ENCODE results near the gene USP47. TPM values are rescaled to one million over a fixed set of nuclear protein-coding genes. Genes with fewer than 3 reads are reported as not detected.

Gene USP47
- total RNA-seq, 1 donor from 2014 or later: 48.1 TPM

GRCh38 chr11:11965656-11966353 is 124.0 kb downstream of the USP47 start:
- no peak overlapping the region for H3K4me3 ChIP-seq
- TF ChIP-seq, protein P1, sequence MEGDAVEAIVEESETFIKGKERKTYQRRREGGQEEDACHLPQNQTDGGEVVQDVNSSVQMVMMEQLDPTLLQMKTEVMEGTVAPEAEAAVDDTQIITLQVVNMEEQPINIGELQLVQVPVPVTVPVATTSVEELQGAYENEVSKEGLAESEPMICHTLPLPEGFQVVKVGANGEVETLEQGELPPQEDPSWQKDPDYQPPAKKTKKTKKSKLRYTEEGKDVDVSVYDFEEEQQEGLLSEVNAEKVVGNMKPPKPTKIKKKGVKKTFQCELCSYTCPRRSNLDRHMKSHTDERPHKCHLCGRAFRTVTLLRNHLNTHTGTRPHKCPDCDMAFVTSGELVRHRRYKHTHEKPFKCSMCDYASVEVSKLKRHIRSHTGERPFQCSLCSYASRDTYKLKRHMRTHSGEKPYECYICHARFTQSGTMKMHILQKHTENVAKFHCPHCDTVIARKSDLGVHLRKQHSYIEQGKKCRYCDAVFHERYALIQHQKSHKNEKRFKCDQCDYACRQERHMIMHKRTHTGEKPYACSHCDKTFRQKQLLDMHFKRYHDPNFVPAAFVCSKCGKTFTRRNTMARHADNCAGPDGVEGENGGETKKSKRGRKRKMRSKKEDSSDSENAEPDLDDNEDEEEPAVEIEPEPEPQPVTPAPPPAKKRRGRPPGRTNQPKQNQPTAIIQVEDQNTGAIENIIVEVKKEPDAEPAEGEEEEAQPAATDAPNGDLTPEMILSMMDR (IDR thresholded peaks at IDR 0.05): no peak
- intact Hi-C loops (cut with DNase I): no loop called here
- no peaks in the 10 kb centered on the region for H3K36me3 ChIP-seq
- H3K27me3 ChIP-seq: no peaks in the 10 kb centered on the region
- no peak for DNase-seq
- H3K9me3 ChIP-seq: no peaks in the 10 kb centered on the region
- no peaks in the 10 kb centered on the region for H3K4me1 ChIP-seq
- H3K27ac ChIP-seq: no peak overlapping the region
- no peak for ATAC-seq

DNA sequence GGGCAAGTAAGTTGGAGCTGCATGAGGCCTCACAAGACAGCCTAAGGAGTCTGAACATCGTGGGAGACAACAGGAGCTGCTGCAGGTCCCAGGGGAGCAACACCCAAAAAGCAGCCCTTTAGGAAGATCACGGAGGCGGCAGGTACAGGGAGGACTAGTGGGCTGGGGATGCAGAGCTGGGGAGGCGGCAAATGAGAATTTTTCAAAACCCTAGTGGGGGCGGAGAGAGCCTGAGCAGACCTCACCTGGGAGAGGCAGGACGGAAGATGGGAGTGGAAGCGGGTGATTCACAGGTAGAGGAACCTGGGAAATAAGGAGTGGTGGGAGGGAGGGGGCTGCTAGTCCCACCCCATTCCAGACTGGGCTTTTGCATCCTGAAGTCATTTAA is 124.6 kb downstream of the USP47 start:
- Histone ChIP-seq H3K9me3 (no peaks in the 10 kb centered on the region), H3K36me3 (no peaks in the 10 kb centered on the region), H3K27me3 (no peaks in the 10 kb centered on the region), H3K4me3 (no peak overlapping the region), H3K27ac (no peak overlapping the region), H3K4me1 (no peaks in the 10 kb centered on the region)
- ATAC-seq: no peak
- intact Hi-C loops (cut with DNase I): no loop called here
- TF ChIP-seq, protein P1 (IDR thresholded peaks at IDR 0.05): no peak
- no peak for DNase-seq

GRCh38 chr11:11966826-11967668 is 125.3 kb downstream of the USP47 start:
- Histone ChIP-seq H3K27ac (no peak overlapping the region), H3K4me3 (no peak overlapping the region), H3K9me3 (no peaks in the 10 kb centered on the region), H3K4me1 (no peaks in the 10 kb centered on the region), H3K27me3 (no peaks in the 10 kb centered on the region), H3K36me3 (no peaks in the 10 kb centered on the region)
- intact Hi-C loops (cut with DNase I): no loop called here
- ATAC-seq (peak; percentile 88), DNase-seq (peak; percentile 85)
- TF ChIP-seq, protein P1 (IDR thresholded peaks at IDR 0.05): peak; percentile 76

DNA sequence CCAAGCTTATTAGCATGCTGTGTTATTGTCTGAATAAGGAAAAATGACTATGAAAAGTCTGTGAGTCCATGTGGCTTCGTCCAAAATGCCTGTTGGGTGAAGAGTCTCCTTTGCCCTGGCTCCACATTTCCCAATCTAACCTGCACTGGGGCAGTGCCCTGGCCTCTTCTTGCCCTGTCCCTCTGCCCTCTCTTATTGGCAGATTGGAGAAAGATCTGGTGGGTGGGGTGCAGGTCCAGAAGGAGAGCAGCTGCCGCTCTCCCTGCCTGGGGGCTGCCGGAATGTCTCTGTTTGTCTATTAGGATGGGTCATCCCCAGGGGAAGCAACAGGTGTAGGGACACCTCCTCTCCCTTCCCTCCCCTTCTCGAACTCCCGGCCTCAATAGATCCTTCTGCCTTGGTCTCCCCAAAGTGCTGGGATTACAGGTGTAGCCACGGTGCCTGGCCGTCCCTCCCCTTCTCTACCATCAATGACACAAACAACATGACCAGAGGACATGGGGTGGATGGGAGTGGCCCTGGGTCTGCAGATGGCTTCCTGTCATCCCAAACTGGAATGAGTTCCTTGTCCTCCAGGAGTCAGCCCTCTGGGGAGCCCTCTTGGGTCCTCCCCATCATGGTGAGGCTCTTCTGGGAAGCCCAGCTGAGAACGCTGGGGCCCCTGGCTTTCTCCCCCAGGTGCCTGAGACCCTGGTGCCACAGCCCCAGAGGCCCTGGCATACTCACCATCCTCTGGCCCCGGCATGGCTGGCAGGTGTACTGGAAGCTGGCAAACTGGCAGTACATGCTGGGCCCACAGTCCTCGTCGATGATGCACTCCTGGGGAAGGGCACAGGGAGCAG is 126.1 kb downstream of the USP47 start:
- H3K27me3 ChIP-seq: no peaks in the 10 kb centered on the region
- no peaks in the 10 kb centered on the region for H3K9me3 ChIP-seq
- TF ChIP-seq, protein P1 (IDR thresholded peaks at IDR 0.05): no peak
- H3K36me3 ChIP-seq: no peaks in the 10 kb centered on the region
- no peak overlapping the region for H3K4me3 ChIP-seq
- ATAC-seq (no peak), DNase-seq (no peak)
- H3K27ac ChIP-seq: no peak overlapping the region
- peaks cover 8% of the 10 kb centered on the region for H3K4me1 ChIP-seq
- intact Hi-C loops (cut with DNase I): no loop called here

DNA sequence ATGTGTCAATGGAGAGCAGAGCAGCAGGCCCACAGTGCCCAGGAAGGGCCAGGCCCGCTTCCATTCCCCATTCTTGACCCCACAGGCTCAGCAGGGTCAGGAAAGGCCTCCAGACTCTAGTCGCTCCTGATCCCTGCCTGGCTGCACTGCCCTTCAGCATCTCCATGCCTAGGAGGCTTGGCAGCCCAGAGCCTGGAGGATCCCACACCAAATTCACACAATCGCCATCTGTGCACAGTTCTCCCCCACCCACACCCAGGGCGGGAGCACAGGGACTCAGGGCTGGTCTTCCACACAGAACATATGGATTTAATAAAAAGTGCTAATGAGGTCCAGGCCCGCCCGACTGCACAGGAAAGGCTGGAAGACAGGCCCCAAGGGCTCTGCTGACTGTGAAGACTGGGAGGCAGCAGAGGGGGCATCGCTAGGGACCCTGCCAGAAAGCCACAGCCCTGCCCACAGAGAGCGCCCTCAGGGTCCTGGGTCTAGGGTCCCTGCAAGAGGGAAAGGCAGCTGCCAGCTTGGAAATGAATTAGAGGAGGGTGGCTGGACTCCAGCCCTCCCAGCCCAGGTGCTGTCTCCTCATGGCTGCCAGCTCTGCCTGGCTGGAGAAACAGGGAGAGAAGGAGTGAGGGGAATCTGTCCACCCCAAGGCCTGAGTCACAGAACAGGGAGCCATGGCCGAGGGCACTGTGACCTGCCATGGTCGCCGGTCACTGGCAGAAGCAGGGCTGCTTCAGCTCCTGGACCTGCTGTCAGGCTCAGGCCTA is 126.9 kb downstream of the USP47 start:
- H3K27ac ChIP-seq: no peak overlapping the region
- no peak overlapping the region for H3K4me3 ChIP-seq
- TF ChIP-seq, protein P1 (IDR thresholded peaks at IDR 0.05): no peak
- DNase-seq: no peak
- H3K9me3 ChIP-seq: no peaks in the 10 kb centered on the region
- intact Hi-C loops (cut with DNase I): no loop called here
- H3K4me1 ChIP-seq: peaks cover 14% of the 10 kb centered on the region
- no peaks in the 10 kb centered on the region for H3K27me3 ChIP-seq
- no peak for ATAC-seq
- H3K36me3 ChIP-seq: no peaks in the 10 kb centered on the region

All from upper lobe of right lung (tissue), 1 donor.